ENCODE measurements around the gene FSTL3.

FSTL3 gene

GRCh38 chr19:645912-646778 is 30.0 kb upstream of the FSTL3 start:
- DNase-seq, result no peak

- DNase-seq, result no peak
These were observed 29.2 kb upstream of the FSTL3 start for GRCh38 chr19:646779-647565.

GRCh38 chr19:647566-648284 is 28.5 kb upstream of the FSTL3 start:
- no peak for DNase-seq

GRCh38 chr19:648305-648704 is 27.9 kb upstream of the FSTL3 start:
- DNase-seq, result no peak

- no peak for DNase-seq
These were observed 27.0 kb upstream of the FSTL3 start for GRCh38 chr19:648904-649801.

GRCh38 chr19:650121-650520 is 26.1 kb upstream of the FSTL3 start:
- DNase-seq, result no peak

GRCh38 chr19:651114-651818 is 24.9 kb upstream of the FSTL3 start:
- no peak for DNase-seq

GRCh38 chr19:651991-652390 is 24.2 kb upstream of the FSTL3 start:
- no peak for DNase-seq

- no peak for DNase-seq
These were observed 23.5 kb upstream of the FSTL3 start for GRCh38 chr19:652467-653389.

GRCh38 chr19:653425-653824 is 22.8 kb upstream of the FSTL3 start:
- DNase-seq, result no peak

GRCh38 chr19:655691-656090 is 20.5 kb upstream of the FSTL3 start:
- no peak for DNase-seq

GRCh38 chr19:656751-657559 is 19.2 kb upstream of the FSTL3 start:
- no peak for DNase-seq

GRCh38 chr19:657611-658010 is 18.6 kb upstream of the FSTL3 start:
- no peak for DNase-seq

- DNase-seq, result no peak
These were observed 17.9 kb upstream of the FSTL3 start for GRCh38 chr19:658059-658839.

- DNase-seq, result peak in 1 of 2 donors; percentile 38
These were observed 17.0 kb upstream of the FSTL3 start for GRCh38 chr19:658916-659839.

- peak in 1 of 2 donors; percentile 32 for DNase-seq
These were observed 15.3 kb upstream of the FSTL3 start for GRCh38 chr19:660793-661426.
